Measurements from ENCODE around the gene IL11. TPM values are rescaled to one million over a fixed set of nuclear protein-coding genes. Genes with fewer than 3 reads are reported as not detected.

IL11 gene
- total RNA-seq, 4 donors from 2014 or later = 0.66 TPM; not detected in 3

DNA sequence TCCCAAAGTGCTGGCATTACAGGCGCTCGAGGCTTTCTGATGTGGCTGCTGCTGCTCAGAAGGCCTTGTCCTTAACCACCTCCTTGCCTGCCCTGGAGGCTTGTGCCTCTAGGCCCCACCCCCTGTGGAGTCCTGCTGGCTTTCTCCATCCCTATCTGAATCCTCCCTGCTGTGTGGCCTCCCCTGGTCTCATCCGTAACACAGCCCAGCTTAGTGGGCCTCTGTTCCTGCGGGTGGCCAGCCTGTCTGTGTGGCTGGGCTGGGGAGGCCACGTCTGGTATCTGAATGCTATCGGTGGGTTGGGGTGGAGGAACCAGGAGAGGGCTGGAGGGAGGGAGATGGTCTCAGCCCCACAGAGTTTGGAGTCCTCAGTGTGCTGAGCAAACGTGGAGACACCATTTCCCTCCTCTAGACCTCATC lies 20.2 kb upstream of the IL11 start:
- ATAC-seq (no peak), DNase-seq (no peak)
- Histone ChIP-seq H3K4me1 (peaks cover 12 to 25% of the 10 kb centered on the region in 2 donors), H3K9me3 (no peaks in the 10 kb centered on the region), H3K4me3 (no peak overlapping the region), H3K27me3 (no peaks in the 10 kb centered on the region), H3K36me3 (peaks cover 0 to 28% of the 10 kb centered on the region in 2 donors), H3K27ac (no peak overlapping the region)
- in situ Hi-C loops (cut with MboI; ENCODE audit: low sequenced_read_pairs in 4 of 4) = no loop called here
- intact Hi-C loops (cut with DNase I; ENCODE audit: low total_unique reads) = no loop called here
- no peak for TF ChIP-seq POLR2A (IDR thresholded peaks at IDR 0.05)
- TF ChIP-seq, protein P1, sequence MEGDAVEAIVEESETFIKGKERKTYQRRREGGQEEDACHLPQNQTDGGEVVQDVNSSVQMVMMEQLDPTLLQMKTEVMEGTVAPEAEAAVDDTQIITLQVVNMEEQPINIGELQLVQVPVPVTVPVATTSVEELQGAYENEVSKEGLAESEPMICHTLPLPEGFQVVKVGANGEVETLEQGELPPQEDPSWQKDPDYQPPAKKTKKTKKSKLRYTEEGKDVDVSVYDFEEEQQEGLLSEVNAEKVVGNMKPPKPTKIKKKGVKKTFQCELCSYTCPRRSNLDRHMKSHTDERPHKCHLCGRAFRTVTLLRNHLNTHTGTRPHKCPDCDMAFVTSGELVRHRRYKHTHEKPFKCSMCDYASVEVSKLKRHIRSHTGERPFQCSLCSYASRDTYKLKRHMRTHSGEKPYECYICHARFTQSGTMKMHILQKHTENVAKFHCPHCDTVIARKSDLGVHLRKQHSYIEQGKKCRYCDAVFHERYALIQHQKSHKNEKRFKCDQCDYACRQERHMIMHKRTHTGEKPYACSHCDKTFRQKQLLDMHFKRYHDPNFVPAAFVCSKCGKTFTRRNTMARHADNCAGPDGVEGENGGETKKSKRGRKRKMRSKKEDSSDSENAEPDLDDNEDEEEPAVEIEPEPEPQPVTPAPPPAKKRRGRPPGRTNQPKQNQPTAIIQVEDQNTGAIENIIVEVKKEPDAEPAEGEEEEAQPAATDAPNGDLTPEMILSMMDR (IDR thresholded peaks at IDR 0.05 in 4 of 5, conservative IDR thresholded peaks at IDR 0.05 in 1 of 5) = no peak

DNA sequence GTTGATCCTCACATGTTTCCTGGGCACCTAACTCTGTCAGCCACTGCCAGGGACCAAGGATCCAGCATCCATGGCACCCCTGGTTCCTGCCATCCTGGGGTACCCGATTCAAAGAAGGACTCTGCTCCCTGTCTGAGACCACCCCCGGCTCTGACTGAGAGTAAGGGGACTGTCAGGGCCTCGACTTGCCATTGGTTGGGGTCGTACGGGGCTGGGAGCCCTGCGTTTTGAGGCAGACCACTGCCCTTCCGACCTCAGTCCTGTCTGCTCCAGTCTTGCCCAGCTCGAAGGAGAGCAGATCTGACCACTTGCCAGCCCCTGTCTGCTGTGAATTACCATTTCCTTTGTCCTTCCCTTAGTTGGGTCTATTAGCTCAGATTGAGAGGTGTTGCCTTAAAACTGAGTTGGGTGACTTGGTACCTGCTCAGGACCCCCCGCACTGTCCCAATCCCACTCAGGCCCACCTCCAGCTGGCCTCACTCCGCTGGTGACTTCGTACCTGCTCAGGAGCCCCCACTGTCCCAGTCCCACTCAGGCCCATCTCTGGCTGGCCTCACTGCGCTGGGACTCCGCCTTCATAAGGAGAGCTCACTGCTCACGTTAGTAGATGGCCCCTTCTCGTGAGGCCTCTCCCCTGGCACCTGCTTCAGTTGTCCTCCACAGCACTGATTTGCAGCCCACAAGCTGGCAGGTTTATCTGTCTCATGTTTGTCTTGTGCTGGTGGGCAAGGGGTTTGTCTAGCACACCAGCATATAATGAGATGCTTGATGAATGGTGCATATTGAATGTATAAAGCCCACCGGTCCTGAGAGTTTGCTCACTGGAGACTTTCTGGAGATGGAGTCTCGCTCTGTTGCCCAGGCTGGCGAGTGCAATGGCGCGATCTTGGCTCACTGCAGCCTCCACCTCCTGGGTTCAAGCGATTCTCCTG lies 19.4 kb upstream of the IL11 start:
- Histone ChIP-seq H3K36me3 (peaks cover 0 to 28% of the 10 kb centered on the region in 2 donors), H3K27ac (no peak overlapping the region), H3K27me3 (no peaks in the 10 kb centered on the region), H3K4me1 (peaks cover 16 to 30% of the 10 kb centered on the region in 2 donors), H3K4me3 (no peak overlapping the region), H3K9me3 (no peaks in the 10 kb centered on the region)
- intact Hi-C loops (cut with DNase I; ENCODE audit: low total_unique reads) (loop anchor here (5.0 to 10.0 kb wide), 2 partner anchors 88 to 275 kb away; partner anchors contain the start of genes PPP1R12C and ZNF628), in situ Hi-C loops (cut with MboI; ENCODE audit: low sequenced_read_pairs in 4 of 4) (no loop called here)
- TF ChIP-seq POLR2A (IDR thresholded peaks at IDR 0.05) = no peak
- TF ChIP-seq, protein P1 (IDR thresholded peaks at IDR 0.05 in 4 of 5, conservative IDR thresholded peaks at IDR 0.05 in 1 of 5) = no peak
- ATAC-seq = no peak
- no peak for DNase-seq

DNA sequence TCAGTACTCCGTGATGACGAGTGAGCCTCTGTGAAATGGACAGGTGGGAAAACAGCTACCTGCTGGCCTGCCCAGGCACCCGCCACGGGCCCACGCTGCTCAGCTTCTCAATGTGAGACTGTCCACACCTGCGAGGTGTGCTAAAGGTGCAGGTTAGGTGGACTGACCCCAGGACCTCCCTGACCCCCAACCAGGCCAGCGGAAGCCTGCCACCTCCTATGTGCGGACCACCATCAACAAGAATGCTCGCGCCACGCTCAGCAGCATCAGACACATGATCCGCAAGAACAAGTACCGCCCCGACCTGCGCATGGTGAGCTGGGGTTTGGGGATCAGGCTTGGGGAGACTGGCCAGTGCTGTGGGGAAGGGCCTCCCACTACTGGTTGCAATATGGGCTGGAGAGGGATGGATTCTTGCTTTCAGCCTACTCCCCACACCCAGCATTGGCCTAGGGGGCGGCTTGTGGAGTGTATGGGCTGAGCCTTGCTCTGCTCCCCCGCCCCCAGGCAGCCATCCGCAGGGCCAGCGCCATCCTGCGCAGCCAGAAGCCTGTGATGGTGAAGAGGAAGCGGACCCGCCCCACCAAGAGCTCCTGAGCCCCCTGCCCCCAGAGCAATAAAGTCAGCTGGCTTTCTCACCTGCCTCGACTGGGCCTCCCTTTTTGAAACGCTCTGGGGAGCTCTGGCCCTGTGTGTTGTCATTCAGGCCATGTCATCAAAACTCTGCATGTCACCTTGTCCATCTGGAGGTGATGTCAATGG lies 17.7 kb upstream of the IL11 start:
- H3K27me3 ChIP-seq = no peaks in the 10 kb centered on the region
- in situ Hi-C loops (cut with MboI; ENCODE audit: low sequenced_read_pairs in 4 of 4) = no loop called here
- ATAC-seq = no peak
- no peak for DNase-seq
- no peaks in the 10 kb centered on the region for H3K9me3 ChIP-seq
- peaks cover 0 to 28% of the 10 kb centered on the region in 2 donors for H3K36me3 ChIP-seq
- H3K4me1 ChIP-seq = peaks cover 25 to 40% of the 10 kb centered on the region in 2 donors
- intact Hi-C loops (cut with DNase I; ENCODE audit: low total_unique reads) = loop anchor here (5.0 to 10.0 kb wide), 2 partner anchors 89 to 273 kb away; partner anchors contain the start of genes PPP1R12C and ZNF628
- TF ChIP-seq, protein P1 (IDR thresholded peaks at IDR 0.05 in 4 of 5, conservative IDR thresholded peaks at IDR 0.05 in 1 of 5) = no peak
- no peak for TF ChIP-seq POLR2A (IDR thresholded peaks at IDR 0.05)
- H3K27ac ChIP-seq = peak overlapping the region in 1 of 4 donors; percentile 90
- H3K4me3 ChIP-seq = no peak overlapping the region

DNA sequence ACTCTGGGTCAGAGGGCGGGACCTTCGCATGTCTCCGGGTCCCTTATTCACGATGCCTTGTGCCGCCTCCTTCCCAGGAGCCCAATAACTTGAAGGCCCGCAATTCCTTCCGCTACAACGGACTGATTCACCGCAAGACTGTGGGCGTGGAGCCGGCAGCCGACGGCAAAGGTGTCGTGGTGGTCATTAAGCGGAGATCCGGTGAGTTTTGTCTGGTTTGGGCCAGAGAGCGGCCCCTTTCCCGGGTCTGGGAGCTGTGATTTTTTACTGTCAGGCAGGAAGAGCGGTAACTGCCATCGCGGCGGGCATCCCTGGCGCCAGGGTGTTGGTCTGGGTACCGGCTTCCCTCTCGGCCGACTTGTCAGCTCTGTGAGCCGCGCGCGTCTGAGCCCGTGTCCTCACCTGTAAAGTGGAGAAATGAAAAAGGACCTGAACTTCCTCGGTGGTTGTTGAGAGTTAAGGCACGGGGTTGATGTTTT lies 16.3 kb upstream of the IL11 start:
- peak overlapping the region; percentile 84 to 96 (median 88) for H3K4me3 ChIP-seq
- no peak for ATAC-seq
- no peak for TF ChIP-seq POLR2A (IDR thresholded peaks at IDR 0.05)
- TF ChIP-seq, protein P1 (IDR thresholded peaks at IDR 0.05 in 4 of 5, conservative IDR thresholded peaks at IDR 0.05 in 1 of 5) = no peak
- H3K27ac ChIP-seq = peak overlapping the region; percentile 90 to 98 (median 93)
- H3K4me1 ChIP-seq = peaks cover 25 to 40% of the 10 kb centered on the region in 2 donors
- no peak for DNase-seq
- H3K9me3 ChIP-seq = no peaks in the 10 kb centered on the region
- H3K36me3 ChIP-seq = peaks cover 0 to 28% of the 10 kb centered on the region in 2 donors
- in situ Hi-C loops (cut with MboI; ENCODE audit: low sequenced_read_pairs in 4 of 4) = no loop called here
- no peaks in the 10 kb centered on the region for H3K27me3 ChIP-seq
- intact Hi-C loops (cut with DNase I; ENCODE audit: low total_unique reads) = loop anchor here (5.0 to 10.0 kb wide), 2 partner anchors 91 to 272 kb away; partner anchors contain the start of genes PPP1R12C and ZNF628
